HUES6 (cell line): ENCODE results near the gene REXO1.

Source experiments
- H3K27ac ChIP-seq: 2 replicates; pipeline ENCODE4 v1.7.0; 2013; ENCODE audit warnings: low read depth, mild to moderate bottlenecking, low read length, inconsistent platforms
- H3K27me3 ChIP-seq: 2 replicates; pipeline ENCODE4 v1.6.1; 2013; ENCODE audit warnings: low read length; ENCODE audit not compliant: control insufficient read depth, insufficient read depth
- H3K36me3 ChIP-seq: 2 replicates; pipeline ENCODE4 v1.6.1; 2013; ENCODE audit warnings: low read length; ENCODE audit not compliant: control insufficient read depth, insufficient read depth
- H3K4me1 ChIP-seq: 2 replicates; pipeline ENCODE4 v1.6.1; 2013; ENCODE audit warnings: low read length; ENCODE audit not compliant: control insufficient read depth, insufficient read depth
- H3K4me3 ChIP-seq: 2 replicates; pipeline ENCODE4 v1.5.1; 2013; ENCODE audit warnings: low read depth, low read length
- H3K9ac ChIP-seq: one replicate; pipeline ENCODE4 v1.6.1; 2013; ENCODE audit warnings: mild to moderate bottlenecking, low read length
- H3K9me3 ChIP-seq: 2 replicates; pipeline ENCODE4 v1.6.1; 2013; ENCODE audit warnings: low read depth, low read length; ENCODE audit not compliant: control insufficient read depth, insufficient read depth

Gene REXO1

GRCh38 chr19:1825909-1826556 lies 22.2 kb downstream of the REXO1 start:
- Histone ChIP-seq H3K27me3 (no peaks in the 10 kb centered on the region), H3K9ac (no peak overlapping the region), H3K4me3 (peak overlapping the region; percentile 32; the same call in 1 of the 2 replicates), H3K4me1 (peaks cover 18% of the 10 kb centered on the region), H3K9me3 (no peaks in the 10 kb centered on the region), H3K27ac (no peak overlapping the region; the same call in 1 of the 2 replicates), H3K36me3 (peaks cover 51% of the 10 kb centered on the region)

GRCh38 chr19:1824252-1824622 lies 24.0 kb downstream of the REXO1 start:
- no peaks in the 10 kb centered on the region for H3K9me3 ChIP-seq
- H3K4me1 ChIP-seq, result peaks cover 18% of the 10 kb centered on the region
- no peak overlapping the region for H3K9ac ChIP-seq
- no peak overlapping the region for H3K27ac ChIP-seq
- H3K36me3 ChIP-seq, result peaks cover 53% of the 10 kb centered on the region
- no peak overlapping the region for H3K4me3 ChIP-seq
- no peaks in the 10 kb centered on the region for H3K27me3 ChIP-seq

GRCh38 chr19:1823539-1824251 lies 24.6 kb downstream of the REXO1 start:
- H3K27me3 ChIP-seq, result no peaks in the 10 kb centered on the region
- no peak overlapping the region for H3K4me3 ChIP-seq
- H3K4me1 ChIP-seq, result peaks cover 18% of the 10 kb centered on the region
- H3K27ac ChIP-seq, result no peak overlapping the region
- H3K36me3 ChIP-seq, result peaks cover 56% of the 10 kb centered on the region
- H3K9me3 ChIP-seq, result no peaks in the 10 kb centered on the region
- no peak overlapping the region for H3K9ac ChIP-seq

- no peaks in the 10 kb centered on the region for H3K27me3 ChIP-seq
- no peaks in the 10 kb centered on the region for H3K9me3 ChIP-seq
- no peak overlapping the region for H3K9ac ChIP-seq
- no peak overlapping the region for H3K4me3 ChIP-seq
- peaks cover 18% of the 10 kb centered on the region for H3K4me1 ChIP-seq
- H3K27ac ChIP-seq, result no peak overlapping the region
- peaks cover 62% of the 10 kb centered on the region for H3K36me3 ChIP-seq
Observed at GRCh38 chr19:1823020-1823419, 25.3 kb downstream of the REXO1 start.

GRCh38 chr19:1822210-1822609 lies 26.1 kb downstream of the REXO1 start:
- Histone ChIP-seq H3K36me3 (peaks cover 69% of the 10 kb centered on the region), H3K9me3 (no peaks in the 10 kb centered on the region), H3K27ac (no peak overlapping the region), H3K4me1 (peaks cover 15% of the 10 kb centered on the region), H3K4me3 (no peak overlapping the region), H3K27me3 (no peaks in the 10 kb centered on the region), H3K9ac (no peak overlapping the region)

GRCh38 chr19:1819341-1820255 lies 28.7 kb downstream of the REXO1 start:
- Histone ChIP-seq H3K9me3 (no peaks in the 10 kb centered on the region), H3K4me3 (no peak overlapping the region), H3K27me3 (no peaks in the 10 kb centered on the region), H3K4me1 (peaks cover 4% of the 10 kb centered on the region; the same call in 1 of the 2 replicates), H3K36me3 (peaks cover 79% of the 10 kb centered on the region), H3K9ac (no peak overlapping the region), H3K27ac (no peak overlapping the region)

GRCh38 chr19:1818549-1819195 lies 29.6 kb downstream of the REXO1 start:
- Histone ChIP-seq H3K27ac (no peak overlapping the region), H3K4me3 (no peak overlapping the region), H3K36me3 (peaks cover 71% of the 10 kb centered on the region), H3K9me3 (no peaks in the 10 kb centered on the region), H3K4me1 (no peaks in the 10 kb centered on the region), H3K9ac (no peak overlapping the region), H3K27me3 (no peaks in the 10 kb centered on the region)

GRCh38 chr19:1817553-1818179 lies 30.6 kb downstream of the REXO1 start:
- Histone ChIP-seq H3K36me3 (peaks cover 61% of the 10 kb centered on the region), H3K4me1 (no peaks in the 10 kb centered on the region), H3K27ac (no peak overlapping the region), H3K9ac (no peak overlapping the region), H3K27me3 (no peaks in the 10 kb centered on the region), H3K4me3 (no peak overlapping the region), H3K9me3 (no peaks in the 10 kb centered on the region)

- Histone ChIP-seq H3K4me3 (no peak overlapping the region), H3K9me3 (no peaks in the 10 kb centered on the region), H3K27ac (no peak overlapping the region), H3K9ac (no peak overlapping the region), H3K27me3 (peaks cover under 1% of the 10 kb centered on the region; the same call in 1 of the 2 replicates), H3K36me3 (peaks cover 52% of the 10 kb centered on the region), H3K4me1 (no peaks in the 10 kb centered on the region; the same call in 1 of the 2 replicates)
Observed at GRCh38 chr19:1816530-1817298, 31.6 kb downstream of the REXO1 start.
